ENCODE measurements around the gene KLHL10. TPM values are rescaled to one million over a fixed set of nuclear protein-coding genes. Genes with fewer than 3 reads are reported as not detected.

KLHL10 gene
- total RNA-seq, 1 donor from 2014 or later = not detected

- peaks cover under 1 to 8% of the 10 kb centered on the region in 2 donors for H3K4me1 ChIP-seq
- H3K27ac ChIP-seq = no peak overlapping the region
- no peak for DNase-seq (ENCODE audit: low spot score in 2 of 2)
- no peaks in the 10 kb centered on the region for H3K9me3 ChIP-seq
- no peak overlapping the region for H3K4me3 ChIP-seq
- H3K36me3 ChIP-seq = peaks cover 25 to 55% of the 10 kb centered on the region in 2 donors
- intact Hi-C loops (cut with DNase I) = no loop called here
- TF ChIP-seq CTCF (IDR thresholded peaks at IDR 0.05) = no peak
- no peaks in the 10 kb centered on the region for H3K27me3 ChIP-seq
Measured at GRCh38 chr17:41868568-41868967, 30.9 kb downstream of the KLHL10 start.

- intact Hi-C loops (cut with DNase I) = no loop called here
- no peaks in the 10 kb centered on the region for H3K4me1 ChIP-seq
Measured at GRCh38 chr17:41869426-41869825, 31.8 kb downstream of the KLHL10 start.

GRCh38 chr17:41870097-41870496 lies 32.5 kb downstream of the KLHL10 start:
- no peak for DNase-seq (ENCODE audit: low spot score in 2 of 2)
- peaks cover 33 to 57% of the 10 kb centered on the region in 2 donors for H3K36me3 ChIP-seq
- H3K4me1 ChIP-seq = no peaks in the 10 kb centered on the region
- TF ChIP-seq CTCF (IDR thresholded peaks at IDR 0.05) = no peak
- H3K9me3 ChIP-seq = no peaks in the 10 kb centered on the region
- no peak overlapping the region for H3K27ac ChIP-seq
- no peaks in the 10 kb centered on the region for H3K27me3 ChIP-seq
- intact Hi-C loops (cut with DNase I) = loop anchor here (10.0 kb wide), 1 partner anchor 135 kb away; the partner anchor contains the start of gene HAP1
- H3K4me3 ChIP-seq = no peak overlapping the region

More at GRCh38 chr17:41869426-41869825, 31.8 kb downstream of the KLHL10 start:
- H3K27ac ChIP-seq = no peak overlapping the region
- H3K36me3 ChIP-seq = peaks cover 33 to 57% of the 10 kb centered on the region in 2 donors
- no peaks in the 10 kb centered on the region for H3K9me3 ChIP-seq
- DNase-seq (ENCODE audit: low spot score in 2 of 2) = no peak
- H3K27me3 ChIP-seq = no peaks in the 10 kb centered on the region
- no peak overlapping the region for H3K4me3 ChIP-seq
- TF ChIP-seq CTCF (IDR thresholded peaks at IDR 0.05) = no peak

- peaks cover 33 to 57% of the 10 kb centered on the region in 2 donors for H3K36me3 ChIP-seq
- intact Hi-C loops (cut with DNase I) = loop anchor here (10.0 kb wide), 1 partner anchor 136 kb away; the partner anchor contains the start of gene HAP1
- no peaks in the 10 kb centered on the region for H3K27me3 ChIP-seq
Measured at GRCh38 chr17:41870627-41871026, 33.0 kb downstream of the KLHL10 start.

GRCh38 chr17:41871789-41872188 lies 34.2 kb downstream of the KLHL10 start:
- Histone ChIP-seq H3K36me3 (peaks cover 33 to 61% of the 10 kb centered on the region in 2 donors), H3K27ac (no peak overlapping the region), H3K4me1 (no peaks in the 10 kb centered on the region), H3K9me3 (no peaks in the 10 kb centered on the region), H3K4me3 (no peak overlapping the region), H3K27me3 (no peaks in the 10 kb centered on the region)
- no peak for TF ChIP-seq CTCF (IDR thresholded peaks at IDR 0.05)
- no peak for DNase-seq (ENCODE audit: low spot score in 2 of 2)
- intact Hi-C loops (cut with DNase I) = loop anchor here (10.0 kb wide), 1 partner anchor 137 kb away; the partner anchor contains the start of gene HAP1

More at GRCh38 chr17:41870627-41871026, 33.0 kb downstream of the KLHL10 start:
- no peaks in the 10 kb centered on the region for H3K4me1 ChIP-seq
- H3K4me3 ChIP-seq = no peak overlapping the region
- H3K9me3 ChIP-seq = no peaks in the 10 kb centered on the region
- TF ChIP-seq CTCF (IDR thresholded peaks at IDR 0.05) = no peak
- DNase-seq (ENCODE audit: low spot score in 2 of 2) = no peak
- H3K27ac ChIP-seq = no peak overlapping the region

Measured in ascending aorta (tissue), 2 donors.